NCI-H1092 (cell line): ENCODE measurements around the gene SAMD5.

Experiments used
- DNase-seq: peaks from one replicate; lab custom pipeline; 2025; lab: John Stamatoyannopoulos, UW

SAMD5 gene

DNA sequence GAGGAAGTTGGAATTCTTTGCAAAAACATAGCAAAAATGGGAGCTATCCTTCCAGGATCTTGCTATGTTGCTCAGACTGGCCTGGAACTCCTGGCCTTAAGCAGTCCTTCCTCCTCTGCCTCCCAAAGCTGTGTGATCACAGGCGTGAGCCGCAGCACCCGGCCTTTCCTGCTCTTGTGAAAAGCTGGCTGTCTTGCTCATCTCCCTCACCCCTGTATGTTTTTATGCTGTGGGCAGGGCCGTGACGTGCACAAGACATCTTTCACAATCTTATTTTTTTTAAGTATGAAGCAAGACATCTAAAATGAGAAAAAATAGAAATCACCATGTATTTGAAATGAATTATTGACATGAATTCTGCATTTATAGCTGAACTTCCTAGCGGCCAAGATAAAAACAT, 110.4 kb downstream of the SAMD5 start:
- DNase-seq: no peak
